ENCODE results near the gene NEK8. TPM values are rescaled to one million over a fixed set of nuclear protein-coding genes. Genes with fewer than 3 reads are reported as not detected.

Gene NEK8
- total RNA-seq, 4 donors from 2014 or later, result 2.1 to 9.5 (median 4.4) TPM

- TF ChIP-seq, protein P1, sequence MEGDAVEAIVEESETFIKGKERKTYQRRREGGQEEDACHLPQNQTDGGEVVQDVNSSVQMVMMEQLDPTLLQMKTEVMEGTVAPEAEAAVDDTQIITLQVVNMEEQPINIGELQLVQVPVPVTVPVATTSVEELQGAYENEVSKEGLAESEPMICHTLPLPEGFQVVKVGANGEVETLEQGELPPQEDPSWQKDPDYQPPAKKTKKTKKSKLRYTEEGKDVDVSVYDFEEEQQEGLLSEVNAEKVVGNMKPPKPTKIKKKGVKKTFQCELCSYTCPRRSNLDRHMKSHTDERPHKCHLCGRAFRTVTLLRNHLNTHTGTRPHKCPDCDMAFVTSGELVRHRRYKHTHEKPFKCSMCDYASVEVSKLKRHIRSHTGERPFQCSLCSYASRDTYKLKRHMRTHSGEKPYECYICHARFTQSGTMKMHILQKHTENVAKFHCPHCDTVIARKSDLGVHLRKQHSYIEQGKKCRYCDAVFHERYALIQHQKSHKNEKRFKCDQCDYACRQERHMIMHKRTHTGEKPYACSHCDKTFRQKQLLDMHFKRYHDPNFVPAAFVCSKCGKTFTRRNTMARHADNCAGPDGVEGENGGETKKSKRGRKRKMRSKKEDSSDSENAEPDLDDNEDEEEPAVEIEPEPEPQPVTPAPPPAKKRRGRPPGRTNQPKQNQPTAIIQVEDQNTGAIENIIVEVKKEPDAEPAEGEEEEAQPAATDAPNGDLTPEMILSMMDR (IDR thresholded peaks at IDR 0.05), result no peak
- TF ChIP-seq POLR2A (IDR thresholded peaks at IDR 0.05), result no peak
- DNase-seq (ENCODE audit: low spot score in 2 of 2), result no peak
- intact Hi-C loops (cut with DNase I; ENCODE audit: low total_unique reads), result no loop called here
These were observed 15.8 kb downstream of the NEK8 start for GRCh38 chr17:28744104-28744971.

DNA sequence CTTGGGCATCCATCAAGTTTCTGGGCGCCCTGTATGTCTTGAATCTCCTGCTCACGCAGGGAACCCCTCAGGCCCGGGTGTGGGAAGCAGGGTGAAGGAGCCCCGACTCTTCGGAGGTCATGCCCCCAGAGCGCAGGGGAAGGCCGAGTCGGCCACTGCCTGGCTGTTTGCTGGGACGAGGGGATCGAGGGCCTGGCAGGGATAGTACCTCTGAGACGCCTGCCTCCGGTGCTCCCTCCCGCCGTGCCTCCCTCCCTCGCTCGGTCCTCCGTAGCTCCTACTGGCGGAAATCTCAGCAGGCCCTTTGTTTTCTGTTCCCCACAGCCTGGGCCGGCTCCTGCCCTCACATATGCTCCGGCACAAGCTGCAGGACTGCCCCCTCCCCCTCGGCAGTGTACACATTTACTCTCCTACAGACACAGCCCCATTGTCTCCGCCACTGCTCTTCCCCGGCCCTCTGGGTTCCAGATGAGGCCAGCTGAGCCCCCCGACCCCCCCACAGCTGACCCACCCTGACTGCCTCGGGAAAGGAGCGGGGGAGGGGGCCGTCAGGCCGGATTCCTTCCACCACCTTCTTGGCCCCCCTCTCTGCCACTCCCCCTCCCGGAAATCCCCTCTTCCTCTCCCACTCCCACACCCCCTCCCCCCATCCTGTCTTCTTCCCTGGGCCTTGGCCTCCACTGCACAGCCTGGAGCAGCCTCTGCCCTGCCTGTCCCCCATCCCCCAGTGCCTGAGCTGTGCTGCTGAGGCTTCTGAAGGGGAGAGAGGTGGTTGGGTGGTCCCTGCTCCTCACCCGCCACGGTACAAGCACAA is 16.6 kb downstream of the NEK8 start:
- no peak for DNase-seq (ENCODE audit: low spot score in 2 of 2)
- intact Hi-C loops (cut with DNase I; ENCODE audit: low total_unique reads), result no loop called here
- TF ChIP-seq POLR2A (IDR thresholded peaks at IDR 0.05), result no peak
- TF ChIP-seq, protein P1 (IDR thresholded peaks at IDR 0.05), result no peak

More at GRCh38 chr17:28744104-28744971, 15.8 kb downstream of the NEK8 start:
- peak overlapping the region; percentile 32 for H3K4me3 ChIP-seq (ENCODE audit: low read depth, poor library complexity, severe bottlenecking)
- WGBS, 2 donors, result 1 to 2% methylated on average over 43 to 46 of the region's 61 CpGs

DNA sequence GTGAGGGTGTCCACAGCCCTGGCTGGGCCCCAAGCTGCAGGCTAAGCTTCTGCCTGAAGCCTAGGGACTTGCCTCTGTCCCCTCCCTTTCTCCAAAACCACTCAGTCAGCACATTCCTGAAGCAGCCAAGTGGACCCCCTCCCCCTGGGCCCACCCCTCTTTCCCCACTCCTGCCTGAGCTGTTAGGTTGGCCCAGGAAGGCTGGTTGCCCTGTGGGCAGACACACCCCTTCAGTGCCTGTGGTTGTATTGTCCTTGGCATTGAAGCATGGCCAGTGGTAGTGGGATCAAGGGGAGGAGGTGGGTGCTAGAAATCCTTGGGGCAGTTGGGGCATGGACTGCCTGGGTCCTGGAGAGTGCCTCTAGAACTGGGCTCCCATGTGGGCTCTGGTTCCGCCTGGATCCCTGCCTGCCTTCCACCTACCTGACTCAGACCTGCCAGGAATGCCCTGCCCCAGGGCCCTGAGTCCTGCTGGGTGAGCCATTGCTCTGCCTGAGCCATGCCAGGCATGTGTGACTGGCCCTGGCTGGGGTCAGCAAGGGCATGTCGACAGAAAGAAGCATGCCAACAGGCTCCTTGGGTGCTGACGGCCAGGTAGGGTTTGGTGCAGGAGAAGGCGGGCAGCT is 17.3 kb downstream of the NEK8 start:
- WGBS, 2 donors, result 58 to 75% methylated on average over 2 to 3 of the region's 4 CpGs
- TF ChIP-seq, protein P1 (IDR thresholded peaks at IDR 0.05), result no peak
- TF ChIP-seq POLR2A (IDR thresholded peaks at IDR 0.05), result no peak
- DNase-seq (ENCODE audit: low spot score in 2 of 2), result no peak
- H3K4me3 ChIP-seq (ENCODE audit: low read depth, poor library complexity, severe bottlenecking), result peak overlapping the region; percentile 1
- intact Hi-C loops (cut with DNase I; ENCODE audit: low total_unique reads), result no loop called here

More for the DNA sequence above, 16.6 kb downstream of the NEK8 start:
- H3K4me3 ChIP-seq (ENCODE audit: low read depth, poor library complexity, severe bottlenecking), result peak overlapping the region; percentile 32
- WGBS, 2 donors, result 4% methylated on average over 28 to 31 of the region's 31 CpGs

DNA sequence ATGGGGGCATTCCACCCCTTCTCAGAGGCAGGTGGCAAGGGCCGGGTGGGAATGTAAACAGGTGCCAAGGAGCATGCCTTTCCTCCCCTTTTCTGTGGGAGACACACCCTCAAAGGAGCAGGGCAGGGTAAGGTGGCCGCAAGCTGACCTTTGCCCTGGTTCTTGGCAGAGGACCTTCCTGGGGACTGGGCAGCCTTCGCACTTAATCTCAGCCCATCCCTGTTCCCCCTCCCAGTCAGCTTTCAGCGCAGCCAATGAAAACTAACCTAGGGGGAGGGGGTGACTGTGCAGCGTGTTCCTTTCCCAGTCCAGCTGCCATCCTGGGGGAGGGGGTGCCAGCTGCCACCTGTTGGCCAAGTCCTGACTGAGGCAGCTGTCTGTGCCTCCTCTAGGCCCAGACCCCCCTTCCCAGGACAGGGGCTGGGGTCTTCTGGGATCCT is 18.0 kb downstream of the NEK8 start:
- TF ChIP-seq, protein P1 (IDR thresholded peaks at IDR 0.05), result no peak
- no peak for TF ChIP-seq POLR2A (IDR thresholded peaks at IDR 0.05)
- intact Hi-C loops (cut with DNase I; ENCODE audit: low total_unique reads), result no loop called here

DNA sequence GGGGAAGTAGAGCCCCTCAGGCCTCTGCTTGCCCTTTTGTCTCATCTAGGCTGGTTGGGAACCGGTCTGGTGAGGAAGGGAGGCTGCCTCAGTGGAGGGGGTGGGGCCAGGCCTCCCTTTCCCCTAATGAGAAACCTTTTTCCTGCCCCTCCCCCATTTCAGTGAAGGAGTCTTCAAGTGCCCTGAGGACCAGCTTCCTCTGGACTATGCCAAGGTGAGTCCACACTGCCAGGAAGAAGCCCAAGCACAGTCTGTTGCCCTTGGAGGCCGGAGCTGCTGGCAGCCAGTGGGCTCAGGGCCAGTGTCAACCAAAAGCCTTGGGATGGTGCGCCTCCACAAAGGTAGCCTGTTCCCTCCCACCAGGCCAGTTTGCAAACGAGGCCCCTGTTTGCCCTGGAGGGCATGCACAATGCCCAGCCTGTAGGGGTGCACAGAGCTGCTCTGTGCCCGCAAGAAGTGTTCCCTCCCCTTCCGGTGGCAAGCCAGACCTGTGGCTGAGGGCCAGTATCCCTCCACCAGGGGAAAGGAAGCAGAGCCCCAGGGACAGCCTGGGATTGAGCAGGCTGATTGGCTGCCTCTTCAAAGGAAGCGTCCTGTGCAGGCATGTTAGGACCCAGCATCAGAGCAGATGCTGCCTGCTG is 18.6 kb downstream of the NEK8 start:
- WGBS, 2 donors, result 34 to 47% methylated on average over 4 to 7 of the region's 7 CpGs
- DNase-seq (ENCODE audit: low spot score in 2 of 2), result no peak
- intact Hi-C loops (cut with DNase I; ENCODE audit: low total_unique reads), result no loop called here
- TF ChIP-seq, protein P1 (IDR thresholded peaks at IDR 0.05), result no peak
- TF ChIP-seq POLR2A (IDR thresholded peaks at IDR 0.05), result no peak
- no peak overlapping the region for H3K4me3 ChIP-seq (ENCODE audit: low read depth, poor library complexity, severe bottlenecking)

More for the DNA sequence above, 18.0 kb downstream of the NEK8 start:
- H3K4me3 ChIP-seq (ENCODE audit: low read depth, poor library complexity, severe bottlenecking), result no peak overlapping the region
- 33 to 47% methylated on average over 5 of the region's 5 CpGs for WGBS, 2 donors
- DNase-seq (ENCODE audit: low spot score in 2 of 2), result no peak

Measured in lower leg skin (tissue), 4 donors.